ENCODE data around the gene ADGRA3.
"Not testable (repeated sequence)": the region's sequence is repeated elsewhere in the genome, so short reads cannot be mapped to it uniquely, and the experiment has no call there.

ADGRA3 gene

DNA sequence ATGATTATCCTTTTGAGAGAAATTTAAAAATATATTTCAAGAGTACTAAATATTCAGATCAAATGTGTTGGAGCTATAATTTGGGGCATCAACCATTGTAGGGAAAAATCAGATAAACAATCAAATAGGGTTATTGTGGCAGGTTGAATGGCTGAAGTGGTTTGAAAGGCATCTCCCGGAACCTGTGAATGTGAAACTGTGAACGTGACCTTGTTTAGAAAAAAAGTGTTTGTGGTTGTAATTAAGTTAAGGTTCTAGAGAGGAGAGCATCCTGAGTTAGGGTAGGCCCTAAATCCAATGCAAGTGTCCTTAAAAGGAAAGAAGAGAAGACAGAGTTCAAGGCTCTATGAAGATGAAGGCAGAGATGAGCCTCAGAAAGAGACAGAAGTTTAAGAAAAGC is 37.4 kb downstream of the ADGRA3 start:
- no peak for DNase-seq

DNA sequence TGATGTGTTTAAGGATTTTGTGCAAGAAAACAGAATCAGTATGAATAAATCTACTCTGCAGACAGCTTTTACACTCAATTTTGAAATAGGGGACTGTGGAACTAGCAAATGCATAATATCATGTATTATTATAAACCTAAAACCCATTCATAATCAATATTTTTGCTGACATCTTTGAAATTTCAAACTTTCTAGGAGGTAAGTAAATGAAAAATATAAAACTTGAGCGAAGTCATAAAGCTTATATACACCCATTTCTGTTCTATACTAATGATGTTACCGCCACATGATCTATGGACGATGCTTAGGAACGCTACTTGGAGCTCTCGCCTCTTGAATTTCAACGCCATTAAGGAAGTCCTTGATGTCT is 38.1 kb downstream of the ADGRA3 start:
- no peak for DNase-seq

DNA sequence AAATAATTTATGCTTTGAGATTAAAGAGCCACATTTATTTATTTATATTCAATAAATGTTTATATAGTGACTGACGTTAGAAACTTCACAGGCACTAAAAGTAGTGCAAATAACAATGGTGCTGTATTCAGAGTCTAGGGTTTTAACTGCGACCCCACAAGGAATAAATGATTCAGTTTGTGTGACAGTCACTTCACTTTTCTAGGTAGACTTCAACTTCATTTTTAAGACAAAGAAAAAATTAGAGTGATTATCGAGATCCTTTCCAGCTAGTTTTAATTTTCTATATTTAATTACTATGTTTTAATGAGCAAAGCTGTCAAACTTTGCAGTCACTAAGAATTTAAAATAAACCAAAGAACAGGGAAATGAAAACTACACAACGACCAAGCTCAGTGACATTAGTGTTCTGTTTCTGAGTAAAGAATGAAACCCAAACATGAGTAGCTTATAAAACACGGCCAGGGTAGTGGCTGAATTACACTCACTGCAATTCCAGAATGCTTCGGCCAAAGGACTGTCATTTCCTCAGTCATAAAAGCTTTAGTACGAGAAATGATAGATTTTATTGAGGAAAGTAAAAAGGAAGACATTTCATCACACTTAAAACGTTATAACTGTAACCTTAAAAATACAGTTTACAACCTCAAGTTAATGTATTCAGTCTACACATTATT is 38.6 kb downstream of the ADGRA3 start:
- no peak for DNase-seq

GRCh38 chr4:22476011-22476410 is 39.9 kb downstream of the ADGRA3 start:
- DNase-seq, result no peak

GRCh38 chr4:22475311-22475646 is 40.6 kb downstream of the ADGRA3 start:
- not testable (repeated sequence) for DNase-seq

- DNase-seq, result no peak
These were observed 41.1 kb downstream of the ADGRA3 start for GRCh38 chr4:22474636-22475310.

GRCh38 chr4:22473268-22473667 is 42.6 kb downstream of the ADGRA3 start:
- no peak for DNase-seq

GRCh38 chr4:22471999-22472461 is 43.8 kb downstream of the ADGRA3 start:
- DNase-seq, result no peak

GRCh38 chr4:22471419-22471818 is 44.4 kb downstream of the ADGRA3 start:
- no peak for DNase-seq

- DNase-seq, result no peak
These were observed 49.3 kb downstream of the ADGRA3 start for GRCh38 chr4:22466581-22466980.

- no peak for DNase-seq
These were observed 49.9 kb downstream of the ADGRA3 start for GRCh38 chr4:22465996-22466395.

DNA sequence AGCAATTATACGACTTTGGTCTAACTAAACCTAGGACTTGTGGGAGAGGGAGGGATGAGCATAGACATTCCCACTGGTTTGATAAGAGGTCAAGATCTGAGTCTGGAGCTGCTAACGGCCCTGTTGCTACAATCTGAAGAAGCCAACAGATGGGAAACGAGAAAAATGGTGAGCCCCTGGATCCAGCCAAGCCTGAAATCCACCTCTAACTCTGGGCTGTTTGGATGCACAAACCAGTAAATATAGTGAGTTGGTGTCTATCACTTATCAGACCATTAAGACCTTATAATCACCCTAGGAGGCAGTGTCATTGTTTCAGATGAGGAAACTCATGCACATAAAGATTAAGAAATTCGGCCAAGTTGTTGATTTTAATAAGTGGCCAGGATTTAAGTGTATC is 50.5 kb downstream of the ADGRA3 start:
- DNase-seq, result no peak

DNA sequence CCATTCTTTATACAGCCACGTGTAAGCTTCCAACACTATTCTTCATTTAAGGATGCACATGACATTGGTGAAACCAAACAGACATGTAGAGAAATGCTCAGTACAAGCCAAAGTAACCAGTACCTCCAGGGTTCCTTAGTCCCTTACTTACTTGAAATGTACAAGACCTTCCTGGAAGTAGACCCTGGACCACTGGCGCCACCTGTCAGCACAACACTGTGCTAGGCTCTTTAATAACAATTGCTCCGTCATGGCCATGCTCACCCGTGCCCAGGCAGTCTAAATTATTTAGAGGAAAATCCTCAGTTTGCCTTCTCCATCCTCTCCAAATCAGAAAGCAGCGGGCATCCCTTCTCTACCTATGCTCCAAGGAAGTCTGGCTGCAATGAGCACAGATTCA is 52.7 kb downstream of the ADGRA3 start:
- peak; percentile 20 to 25 for DNase-seq

DNA sequence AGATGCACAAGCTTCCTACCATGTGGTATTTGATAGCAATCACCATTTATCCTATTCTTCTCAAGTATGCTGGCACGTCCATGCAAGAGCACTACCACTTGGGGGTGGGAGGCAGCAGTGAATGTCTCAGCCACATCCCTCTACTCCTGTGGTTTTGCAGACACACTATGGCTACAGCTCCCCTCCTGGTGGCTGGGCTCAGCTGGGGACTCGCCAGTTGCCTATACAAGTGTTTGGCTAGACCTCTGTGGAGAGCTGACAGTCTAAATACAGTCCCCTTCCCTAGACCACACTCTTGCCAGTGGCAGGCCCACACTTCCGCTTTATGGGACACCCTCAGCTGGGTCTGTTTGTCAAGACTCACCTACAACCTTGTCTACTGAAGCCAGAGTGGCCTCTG is 53.2 kb downstream of the ADGRA3 start:
- no peak for DNase-seq

DNA sequence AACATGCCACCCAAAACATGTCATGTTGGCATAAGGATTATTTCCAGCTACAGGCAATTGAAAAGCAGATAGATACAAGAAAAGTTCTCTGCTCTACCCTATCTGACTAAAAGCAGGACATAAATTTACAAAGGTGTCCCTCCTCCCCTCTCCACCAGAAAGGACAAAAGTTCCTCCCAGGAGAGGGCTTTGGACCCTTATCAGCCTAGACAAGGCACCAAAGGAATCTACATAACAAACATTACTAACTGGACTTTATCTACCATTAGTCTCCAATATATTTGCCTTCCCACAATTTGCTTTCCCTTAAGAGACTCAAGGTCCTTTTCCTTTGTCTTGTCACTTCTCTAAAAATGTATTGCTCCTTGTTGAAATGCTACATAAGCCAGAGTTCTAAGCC is 55.6 kb downstream of the ADGRA3 start:
- no peak for DNase-seq

DNA sequence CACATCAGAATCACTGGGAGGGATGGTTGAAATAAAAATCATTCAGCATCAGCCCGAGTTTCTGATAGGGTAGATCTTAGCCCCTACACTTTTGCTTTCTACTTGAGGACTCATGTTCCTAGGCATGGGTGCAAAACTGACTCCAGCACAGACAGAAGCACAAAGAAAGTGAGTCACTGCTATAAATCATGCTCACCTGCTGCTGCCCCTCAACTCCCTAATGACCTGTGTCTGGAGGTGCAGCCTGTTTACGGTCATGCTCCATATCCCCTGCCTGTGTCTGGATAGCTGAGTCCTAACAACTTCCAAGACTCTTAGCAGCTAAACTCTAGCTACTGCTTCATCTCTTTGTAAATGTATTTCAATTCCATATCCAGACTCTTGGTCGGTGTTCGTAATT is 57.8 kb downstream of the ADGRA3 start:
- DNase-seq, result no peak

DNA sequence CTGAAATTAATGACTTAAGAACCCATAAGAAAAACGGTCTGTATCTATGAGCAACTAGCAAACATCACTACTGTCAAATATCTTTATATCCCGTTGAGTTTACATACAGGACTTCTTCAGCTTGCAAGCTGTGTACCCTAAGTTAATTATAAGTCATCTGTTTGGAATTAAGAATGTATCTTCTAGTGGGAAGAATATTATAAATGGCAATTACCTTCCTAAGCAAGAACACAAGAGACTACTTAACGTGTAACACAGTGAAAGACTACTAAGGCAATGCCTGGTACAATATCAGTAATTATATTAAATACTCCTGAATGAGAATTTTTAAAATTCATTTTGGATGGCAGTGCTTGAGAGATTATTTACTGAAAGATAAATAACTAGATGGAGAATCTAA is 58.5 kb downstream of the ADGRA3 start:
- DNase-seq, result no peak

- no peak for DNase-seq
These were observed 59.6 kb downstream of the ADGRA3 start for GRCh38 chr4:22456291-22456690.

DNA sequence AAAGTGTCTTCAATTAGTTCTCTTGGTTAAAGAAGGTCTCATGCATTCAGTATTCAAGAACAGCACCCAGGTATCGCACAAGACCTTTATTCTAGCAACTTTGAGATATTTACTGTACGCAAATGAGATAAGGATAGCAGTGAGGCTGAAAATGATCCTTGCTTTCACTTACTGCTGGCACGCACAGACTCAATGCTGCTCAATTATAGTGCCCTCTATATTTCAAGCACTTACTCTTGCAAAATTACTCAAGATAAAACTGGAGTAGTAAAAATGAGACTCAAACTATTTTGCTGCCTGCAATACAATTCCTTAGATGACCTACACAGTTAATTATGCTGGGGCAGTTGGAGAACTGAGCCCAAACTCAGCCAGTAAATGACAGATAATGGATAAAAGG is 60.9 kb downstream of the ADGRA3 start:
- no peak for DNase-seq

DNA sequence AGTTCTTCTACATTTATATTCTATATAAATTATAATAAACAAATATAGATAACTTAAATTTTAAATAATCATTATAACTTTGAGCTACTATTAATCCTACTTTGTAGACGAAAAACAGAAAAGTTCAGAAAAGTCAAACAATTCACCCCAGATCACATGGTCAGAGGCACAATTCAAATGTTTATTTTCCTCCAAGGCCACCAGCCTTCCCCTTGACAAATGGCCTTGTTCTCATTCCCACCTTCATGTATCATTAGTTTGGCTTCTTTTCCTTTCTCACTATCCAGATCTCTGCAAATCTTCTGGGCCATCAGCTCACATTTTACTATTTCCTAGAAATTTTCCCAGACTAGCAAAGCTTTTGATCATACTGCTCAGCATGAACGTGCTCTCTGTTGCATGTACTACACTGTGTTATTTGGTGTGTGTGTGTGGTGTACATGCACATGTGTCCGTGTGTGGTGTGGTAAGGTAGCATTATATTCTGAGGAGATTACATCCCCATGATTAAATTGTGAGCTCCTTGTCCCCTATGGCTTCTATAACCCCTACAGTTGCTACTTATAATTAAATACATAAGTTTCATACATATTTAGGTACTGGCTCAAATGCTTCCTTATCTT is 61.5 kb downstream of the ADGRA3 start:
- no peak for DNase-seq

GRCh38 chr4:22444813-22445212 is 71.1 kb downstream of the ADGRA3 start:
- DNase-seq, result no peak

DNA sequence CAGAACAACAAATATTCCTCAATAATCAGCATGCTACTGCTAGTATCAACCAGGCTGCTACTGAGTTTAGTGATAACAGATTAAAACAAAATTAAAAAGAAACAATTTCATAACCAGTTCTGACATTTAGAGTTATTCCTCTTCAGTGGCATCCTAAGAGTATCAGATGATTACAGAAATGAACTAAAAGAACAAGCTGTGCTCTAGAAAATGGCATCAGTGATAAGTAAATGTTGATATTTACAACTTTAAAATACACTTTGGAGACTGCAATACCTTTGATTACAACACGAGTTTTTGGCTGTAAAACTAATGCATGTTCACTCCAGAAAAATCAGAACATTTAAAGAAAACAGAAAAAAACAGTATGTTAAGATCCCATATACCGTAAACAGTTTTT is 72.9 kb downstream of the ADGRA3 start:
- DNase-seq, result no peak

DNA sequence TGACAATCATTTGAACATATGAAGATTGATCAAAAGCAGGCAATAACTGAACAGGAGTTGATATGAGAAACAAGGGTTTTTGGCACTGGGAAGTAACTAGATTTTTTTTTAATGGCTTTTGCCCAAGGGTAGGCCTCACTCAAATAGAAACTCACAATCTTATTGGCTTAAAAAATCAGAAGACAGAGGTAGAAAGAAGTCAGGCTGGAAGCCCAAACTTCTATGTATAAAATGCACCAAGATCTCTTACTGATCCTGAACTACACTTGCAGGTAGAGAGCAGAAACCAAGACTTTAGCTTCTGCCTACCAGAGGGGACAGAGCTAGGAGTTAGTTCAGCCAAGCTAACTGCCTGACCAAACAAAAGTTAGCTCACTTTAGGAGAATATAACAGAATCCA is 74.9 kb downstream of the ADGRA3 start:
- no peak for DNase-seq

DNA sequence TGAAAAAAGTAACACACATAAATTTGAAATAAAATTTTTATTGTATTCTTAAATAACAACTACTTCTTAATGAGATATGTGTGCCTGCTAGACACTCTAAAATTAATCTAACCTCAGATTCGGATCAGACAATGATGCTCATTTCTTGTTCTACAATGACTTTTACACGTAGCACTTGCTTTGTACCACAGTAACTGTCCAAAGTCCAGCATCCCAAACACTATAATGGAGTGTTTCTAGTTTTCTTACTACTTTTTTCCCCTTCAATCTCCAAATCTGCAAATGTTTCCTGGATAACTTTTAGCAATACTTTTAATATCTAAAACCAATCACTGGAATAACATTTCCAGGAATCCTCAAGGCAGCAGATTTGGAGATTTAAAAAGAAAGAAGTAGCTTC is 75.9 kb downstream of the ADGRA3 start:
- DNase-seq, result no peak

GRCh38 chr4:22435652-22436051 is 80.2 kb downstream of the ADGRA3 start:
- no peak for DNase-seq
